ENCODE measurements around the gene DEFB124.

Gene DEFB124

GRCh38 chr20:31415653-31416052, 59.3 kb downstream of the DEFB124 start:
- DNase-seq: no peak

Data from NCI-H526 treated with DMSO at 0.1 percent for 48 hours (cell line).